Mesendoderm (in vitro differentiated cells): ENCODE results near the gene KMT2C.
"Not testable (repeated sequence)": the region's sequence is repeated elsewhere in the genome, so short reads cannot be mapped to it uniquely, and the experiment has no call there.

Experiments used
- DNase-seq: peaks from one replicate; pipeline ENCODE4 v3.0.0; 2013
- H2AK5ac ChIP-seq: 2 replicates; pipeline ENCODE4 v1.6.1; 2013; ENCODE audit warnings: low read length, inconsistent platforms
- H2BK120ac ChIP-seq: 2 replicates; pipeline ENCODE4 v1.6.1; 2013; ENCODE audit warnings: low read depth, mild to moderate bottlenecking, low read length, moderate library complexity, mixed read lengths
- H2BK15ac ChIP-seq: replicated peaks from 2 replicates; pipeline ENCODE4 v1.6.1; 2013; ENCODE audit warnings: low read depth, mild to moderate bottlenecking, moderate library complexity
- H2BK5ac ChIP-seq: 2 replicates; pipeline ENCODE4 v1.6.1; 2013; ENCODE audit warnings: low read length, inconsistent platforms
- H3K18ac ChIP-seq: 2 replicates; pipeline ENCODE4 v1.6.1; 2013; ENCODE audit warnings: mild to moderate bottlenecking, low read length, mixed read lengths
- H3K23ac ChIP-seq: one replicate; pipeline ENCODE4 v1.6.1; 2013; ENCODE audit warnings: low read length
- H3K27ac ChIP-seq: 2 replicates; pipeline ENCODE4 v1.5.1; 2013; ENCODE audit warnings: low read depth, mild to moderate bottlenecking, inconsistent platforms, low read length, moderate library complexity
- H3K27me3 ChIP-seq: 2 replicates; pipeline ENCODE4 v1.6.1; 2013; ENCODE audit warnings: low read length, control low read depth, mild to moderate bottlenecking, inconsistent platforms; ENCODE audit not compliant: insufficient read depth, poor library complexity
- H3K36me3 ChIP-seq: 2 replicates; pipeline ENCODE4 v1.6.1; 2013; ENCODE audit warnings: low read length, inconsistent platforms; ENCODE audit not compliant: control insufficient read depth, insufficient read depth
- H3K4ac ChIP-seq: one replicate; pipeline ENCODE4 v1.6.1; 2013; ENCODE audit warnings: low read depth, mild to moderate bottlenecking, low read length, moderate library complexity
- H3K4me1 ChIP-seq: 2 replicates; pipeline ENCODE4 v1.6.1; 2013; ENCODE audit warnings: low read depth, low read length, inconsistent platforms; ENCODE audit not compliant: control insufficient read depth
- H3K4me2 ChIP-seq: 2 replicates; pipeline ENCODE4 v1.6.1; 2013; ENCODE audit warnings: low read length
- H3K4me3 ChIP-seq: 2 replicates; pipeline ENCODE4 v1.5.1; 2013; ENCODE audit warnings: mild to moderate bottlenecking, low read length
- H3K56ac ChIP-seq: one replicate; pipeline ENCODE4 v1.6.1; 2013; ENCODE audit warnings: low read length
- H3K79me1 ChIP-seq: 2 replicates; pipeline ENCODE4 v1.6.1; 2013; ENCODE audit warnings: low read length, inconsistent platforms
- H3K79me2 ChIP-seq: 2 replicates; pipeline ENCODE4 v1.6.1; 2013; ENCODE audit warnings: mild to moderate bottlenecking, low read length; ENCODE audit not compliant: control insufficient read depth, insufficient read depth
- H3K9ac ChIP-seq: 2 replicates; pipeline ENCODE4 v1.6.1; 2013; ENCODE audit warnings: low read length, inconsistent platforms
- H4K5ac ChIP-seq: one replicate; pipeline ENCODE4 v1.6.1; 2013; ENCODE audit warnings: low read length
- H4K8ac ChIP-seq: one replicate; pipeline ENCODE4 v1.6.1; 2013; ENCODE audit warnings: low read depth, mild to moderate bottlenecking, control low read depth, low read length, moderate library complexity
- WGBS: extraction: QIAGEN DNeasy Blood & Tissue Kit; methylation state at CpG from one replicate; pipeline ENCODE4 v1.1.7; 2013; ENCODE audit warnings: low lambda C conversion rate, missing lambda C conversion rate; ENCODE audit not compliant: insufficient coverage; ENCODE audit errors: extremely low coverage; 5-methylcytosine and 5-hydroxymethylcytosine counted together

KMT2C gene

GRCh38 chr7:152403726-152404125 lies 32.1 kb downstream of the KMT2C start:
- WGBS: no CpG with 5 or more reads among the region's 4 CpGs
- no peak overlapping the region for H3K27ac ChIP-seq
- H3K4me2 ChIP-seq: no peak overlapping the region
- H2BK5ac ChIP-seq: no peak overlapping the region
- H2BK120ac ChIP-seq: no peak overlapping the region
- no peak overlapping the region for H3K23ac ChIP-seq
- no peak overlapping the region for H3K56ac ChIP-seq
- DNase-seq: no peak
- peak overlapping the region; percentile 22 for H3K4me3 ChIP-seq
- H2BK15ac ChIP-seq: no peak overlapping the region
- H3K79me2 ChIP-seq: peaks cover 7% of the 10 kb centered on the region
- no peak overlapping the region for H3K9ac ChIP-seq
- H3K4ac ChIP-seq: no peak overlapping the region
- H3K4me1 ChIP-seq: no peaks in the 10 kb centered on the region
- H4K5ac ChIP-seq: no peak overlapping the region
- no peak overlapping the region for H4K8ac ChIP-seq
- H3K36me3 ChIP-seq: no peaks in the 10 kb centered on the region
- no peak overlapping the region for H2AK5ac ChIP-seq
- no peaks in the 10 kb centered on the region for H3K79me1 ChIP-seq
- H3K18ac ChIP-seq: no peak overlapping the region
- no peaks in the 10 kb centered on the region for H3K27me3 ChIP-seq

- Histone ChIP-seq H2BK5ac (no peak overlapping the region), H3K4me3 (no peak overlapping the region)
- WGBS: no CpG with 5 or more reads among the region's 5 CpGs
These were observed 33.2 kb downstream of the KMT2C start for GRCh38 chr7:152402384-152403250.

GRCh38 chr7:152399344-152399743 lies 36.5 kb downstream of the KMT2C start:
- Histone ChIP-seq H3K23ac (no peak overlapping the region), H3K4ac (no peak overlapping the region), H3K4me2 (no peak overlapping the region), H3K4me1 (no peaks in the 10 kb centered on the region), H2BK15ac (no peak overlapping the region), H3K18ac (no peak overlapping the region), H3K9ac (no peak overlapping the region), H2BK5ac (no peak overlapping the region), H3K36me3 (no peaks in the 10 kb centered on the region), H3K56ac (no peak overlapping the region), H2AK5ac (no peak overlapping the region), H3K4me3 (no peak overlapping the region), H4K8ac (no peak overlapping the region), H3K27me3 (no peaks in the 10 kb centered on the region), H4K5ac (no peak overlapping the region), H2BK120ac (no peak overlapping the region), H3K79me2 (peaks cover 23% of the 10 kb centered on the region), H3K79me1 (peaks cover 12% of the 10 kb centered on the region), H3K27ac (no peak overlapping the region)
- peak; percentile 73 for DNase-seq

More at GRCh38 chr7:152402384-152403250, 33.2 kb downstream of the KMT2C start:
- Histone ChIP-seq H3K56ac (no peak overlapping the region), H4K8ac (no peak overlapping the region), H3K36me3 (no peaks in the 10 kb centered on the region), H3K4me1 (no peaks in the 10 kb centered on the region), H3K27me3 (no peaks in the 10 kb centered on the region), H3K27ac (no peak overlapping the region), H3K18ac (no peak overlapping the region), H3K79me2 (peaks cover 16% of the 10 kb centered on the region), H4K5ac (no peak overlapping the region), H3K9ac (no peak overlapping the region), H2AK5ac (no peak overlapping the region), H2BK120ac (no peak overlapping the region), H3K23ac (no peak overlapping the region), H3K79me1 (peaks cover 2% of the 10 kb centered on the region), H3K4ac (no peak overlapping the region), H2BK15ac (no peak overlapping the region), H3K4me2 (no peak overlapping the region)
- DNase-seq: no peak

- Histone ChIP-seq H4K8ac (no peak overlapping the region), H3K18ac (no peak overlapping the region), H2AK5ac (no peak overlapping the region), H3K4me2 (no peak overlapping the region), H3K4ac (no peak overlapping the region), H3K27me3 (no peaks in the 10 kb centered on the region), H2BK15ac (no peak overlapping the region), H3K79me1 (peaks cover 12% of the 10 kb centered on the region), H3K27ac (no peak overlapping the region), H3K79me2 (peaks cover 28% of the 10 kb centered on the region), H4K5ac (no peak overlapping the region), H2BK120ac (no peak overlapping the region), H3K56ac (no peak overlapping the region), H3K9ac (no peak overlapping the region), H3K23ac (no peak overlapping the region), H3K4me1 (no peaks in the 10 kb centered on the region), H3K4me3 (no peak overlapping the region), H3K36me3 (no peaks in the 10 kb centered on the region), H2BK5ac (no peak overlapping the region)
- no peak for DNase-seq
- whole genome bisulfite sequencing: no CpG with 5 or more reads among the region's 7 CpGs
These were observed 40.7 kb downstream of the KMT2C start for GRCh38 chr7:152395112-152395511.

- not testable (repeated sequence) for H2BK120ac ChIP-seq, H3K27ac ChIP-seq, H3K4me2 ChIP-seq, H3K4me1 ChIP-seq, H2BK15ac ChIP-seq, H3K4ac ChIP-seq, H3K36me3 ChIP-seq, H2BK5ac ChIP-seq, H4K8ac ChIP-seq, H3K23ac ChIP-seq, H3K18ac ChIP-seq, H3K4me3 ChIP-seq, H4K5ac ChIP-seq, H3K56ac ChIP-seq, H3K27me3 ChIP-seq, H2AK5ac ChIP-seq, H3K9ac ChIP-seq
- Histone ChIP-seq H3K79me1 (peaks cover 12% of the 10 kb centered on the region), H3K79me2 (peaks cover 28% of the 10 kb centered on the region)
- WGBS: no CpG with 5 or more reads among the region's 3 CpGs
- DNase-seq: peak; percentile 72
These were observed 41.6 kb downstream of the KMT2C start for GRCh38 chr7:152394214-152394613.

GRCh38 chr7:152392254-152392653 lies 43.5 kb downstream of the KMT2C start:
- Histone ChIP-seq H3K36me3 (no peaks in the 10 kb centered on the region), H4K8ac (no peak overlapping the region), H3K56ac (no peak overlapping the region), H2BK120ac (no peak overlapping the region), H2BK15ac (no peak overlapping the region), H3K27me3 (no peaks in the 10 kb centered on the region), H3K4me3 (no peak overlapping the region), H3K79me2 (peaks cover 14% of the 10 kb centered on the region), H3K79me1 (peaks cover 6% of the 10 kb centered on the region), H3K4me1 (no peaks in the 10 kb centered on the region), H3K4ac (no peak overlapping the region), H3K18ac (no peak overlapping the region), H2AK5ac (no peak overlapping the region), H4K5ac (no peak overlapping the region), H3K4me2 (no peak overlapping the region), H3K27ac (no peak overlapping the region), H3K9ac (no peak overlapping the region), H3K23ac (no peak overlapping the region), H2BK5ac (no peak overlapping the region)
- WGBS: no CpG with 5 or more reads among the region's 1 CpG
- no peak for DNase-seq
